ENCODE results near the gene ZNF576.
A peak's percentile ranks its signal among the peaks of the same experiment; 100 is the strongest.
"Not testable (repeated sequence)": the region's sequence is repeated elsewhere in the genome, so short reads cannot be mapped to it uniquely, and the experiment has no call there.

The ZNF576 gene

DNA sequence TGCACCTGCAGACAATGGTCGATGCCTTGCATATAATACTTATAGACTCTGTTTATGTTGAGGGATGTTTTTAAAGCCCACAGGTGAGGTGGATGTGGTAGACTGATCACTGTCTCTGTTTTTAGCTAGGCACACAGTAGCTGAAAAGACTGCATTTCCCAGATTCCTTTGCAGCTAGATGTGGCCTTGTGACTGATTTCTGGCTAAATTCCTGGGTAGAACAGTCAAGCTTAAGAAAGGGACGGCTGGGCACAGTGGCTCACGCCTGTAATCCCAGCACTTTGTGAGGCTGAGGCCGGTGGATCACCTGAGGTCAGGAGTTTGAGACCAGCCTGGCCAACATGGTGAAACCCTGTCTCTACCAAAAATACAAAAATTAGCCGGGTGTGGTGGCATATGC, 3.9 kb downstream of the ZNF576 start:
- not testable (repeated sequence) for DNase-seq

- DNase-seq = no peak
Observed at GRCh38 chr19:43605875-43606568, 9.6 kb downstream of the ZNF576 start.

DNA sequence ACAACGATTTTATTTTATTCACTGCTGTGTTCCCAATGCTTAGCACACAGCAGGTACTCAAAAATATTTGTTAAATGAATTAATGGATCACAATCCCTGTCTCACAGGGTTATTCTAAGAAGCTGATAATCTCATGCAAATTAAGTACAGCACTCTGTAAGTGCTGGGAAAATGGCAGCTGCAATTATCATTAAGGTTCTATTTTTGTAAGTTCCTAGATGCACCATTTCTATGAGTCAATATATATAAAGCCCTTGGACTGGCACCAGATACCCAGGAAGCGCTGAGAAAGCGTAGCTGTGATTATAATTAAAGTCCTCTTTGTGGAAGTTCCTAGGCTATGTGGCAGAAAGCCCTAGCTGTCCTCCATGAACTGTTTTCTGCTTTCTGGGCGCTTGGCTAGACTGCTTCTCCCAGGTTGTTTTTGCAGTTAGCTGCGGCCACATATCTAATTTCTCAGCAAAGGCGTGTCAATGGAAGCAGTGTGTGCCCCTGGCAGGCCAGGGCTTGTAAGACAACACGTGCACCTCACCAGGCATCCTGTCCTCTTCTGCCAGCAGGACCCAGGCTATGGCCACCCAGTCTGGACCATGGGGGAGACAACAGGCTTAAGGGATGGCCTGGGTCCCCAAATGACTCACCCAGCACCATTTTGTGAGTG, 10.3 kb downstream of the ZNF576 start:
- no peak for DNase-seq

GRCh38 chr19:43607238-43608205, 11.1 kb downstream of the ZNF576 start:
- DNase-seq = no peak

- no peak for DNase-seq
Observed at GRCh38 chr19:43609872-43610271, 13.5 kb downstream of the ZNF576 start.

GRCh38 chr19:43610493-43610892, 14.1 kb downstream of the ZNF576 start:
- no peak for DNase-seq

DNA sequence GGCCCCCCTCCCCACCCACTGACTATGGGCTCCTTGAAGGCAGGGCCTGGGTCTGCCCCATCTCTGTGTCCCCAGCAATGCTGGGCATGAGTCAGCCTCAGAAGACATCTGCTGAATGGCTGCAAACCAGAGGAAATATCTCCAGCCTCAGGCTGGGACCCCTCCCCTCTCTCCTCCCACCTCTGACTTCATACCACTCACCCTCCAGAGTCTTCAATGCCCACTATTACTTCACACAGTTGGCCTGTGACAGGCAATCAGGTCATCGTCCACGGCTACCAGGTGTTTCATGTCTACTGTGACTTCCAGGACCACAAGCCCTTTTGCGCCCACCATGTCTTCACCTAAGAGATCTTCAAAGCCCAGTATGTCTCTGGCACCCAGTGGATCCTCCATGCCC, 15.4 kb downstream of the ZNF576 start, which contains the start of gene SRRM5:
Gene SRRM5 (plus strand): TSS at position 301 of the 400 bp plus-strand sequence. CDS start 34 bp downstream, at position 335.
- DNase-seq = no peak

DNA sequence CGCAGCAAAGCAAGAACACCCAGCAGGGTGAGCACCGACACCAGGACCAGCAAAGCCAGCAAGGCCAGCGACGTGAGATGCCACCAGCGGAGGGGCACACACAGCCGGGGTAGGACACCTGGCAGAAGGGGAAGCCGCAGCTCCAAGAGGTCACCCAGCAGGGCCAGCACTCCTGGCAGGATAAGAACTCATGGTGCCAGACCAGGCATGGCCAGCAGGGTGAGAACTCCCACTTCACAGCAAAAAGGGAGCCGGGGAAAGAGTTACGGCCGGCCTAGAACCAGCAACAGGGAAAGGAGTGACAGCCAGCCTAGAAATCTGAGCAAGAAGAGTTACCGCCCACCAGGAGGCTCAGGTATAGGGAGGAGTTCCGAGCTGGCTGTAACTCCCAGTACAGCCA, 16.0 kb downstream of the ZNF576 start:
- no peak for DNase-seq

DNA sequence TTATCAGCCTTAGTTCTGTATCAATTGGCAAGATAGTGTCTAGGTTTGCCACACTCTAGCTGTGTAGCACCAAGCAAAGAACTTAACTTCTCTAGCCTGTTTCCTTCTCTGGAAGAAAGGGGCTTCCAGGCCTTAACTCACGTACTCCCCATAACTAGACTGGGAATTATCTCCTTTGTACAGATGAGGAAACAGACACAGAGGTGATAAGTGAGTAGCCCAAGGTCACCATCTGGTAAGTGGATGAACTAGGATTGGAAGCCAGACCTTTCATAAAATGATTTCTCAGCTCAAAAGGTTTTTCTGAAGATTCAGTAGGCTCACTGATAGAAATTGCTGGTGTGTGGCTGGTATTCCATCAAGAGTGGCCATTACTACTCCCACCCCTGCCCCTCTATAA, 19.9 kb downstream of the ZNF576 start:
- no peak for DNase-seq

DNA sequence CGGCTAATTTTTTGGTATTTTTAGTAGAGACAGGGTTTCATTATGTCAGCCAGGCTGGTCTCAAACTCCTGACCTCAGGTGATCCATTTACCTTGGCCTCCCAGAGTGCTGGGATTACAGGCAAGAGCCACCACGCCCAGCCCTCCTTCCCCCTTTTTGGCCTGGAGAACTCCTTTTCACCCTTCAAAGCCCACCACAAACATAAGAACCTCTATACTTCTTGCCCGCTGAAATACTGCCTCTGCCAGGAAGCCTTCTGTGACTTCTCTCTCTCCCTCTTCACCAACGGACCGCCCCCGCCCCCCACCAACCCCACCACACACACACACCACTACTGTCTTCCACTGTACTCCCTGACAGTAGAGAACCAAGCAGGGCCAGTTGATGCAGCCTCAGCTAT, 20.6 kb downstream of the ZNF576 start:
- DNase-seq = no peak

DNA sequence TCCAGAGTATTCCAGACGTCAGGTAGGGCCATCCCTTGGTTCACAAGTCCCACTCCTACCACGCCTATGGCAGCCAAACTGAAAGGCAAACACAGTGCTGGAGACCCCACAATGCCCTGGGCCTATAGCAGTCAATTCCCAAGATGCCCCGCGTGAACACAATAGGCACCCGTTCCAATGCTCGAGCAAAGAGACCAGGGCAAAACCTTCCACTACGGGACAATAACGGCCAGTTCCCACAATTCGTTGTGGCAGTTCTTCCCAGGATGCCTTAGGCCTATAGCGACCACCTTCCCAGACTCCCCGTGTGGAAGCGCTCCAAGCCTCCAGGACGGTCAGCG, 22.5 kb downstream of the ZNF576 start:
- peak; percentile 88 for DNase-seq

- DNase-seq = peak; percentile 95
Observed at GRCh38 chr19:43619262-43620060, 23.1 kb downstream of the ZNF576 start, which contains the start of gene ZNF428. Gene ZNF428, minus strand, starts transcription at chr19:43619629. Its CDS starts 5,325 bp downstream, at chr19:43614304.

DNA sequence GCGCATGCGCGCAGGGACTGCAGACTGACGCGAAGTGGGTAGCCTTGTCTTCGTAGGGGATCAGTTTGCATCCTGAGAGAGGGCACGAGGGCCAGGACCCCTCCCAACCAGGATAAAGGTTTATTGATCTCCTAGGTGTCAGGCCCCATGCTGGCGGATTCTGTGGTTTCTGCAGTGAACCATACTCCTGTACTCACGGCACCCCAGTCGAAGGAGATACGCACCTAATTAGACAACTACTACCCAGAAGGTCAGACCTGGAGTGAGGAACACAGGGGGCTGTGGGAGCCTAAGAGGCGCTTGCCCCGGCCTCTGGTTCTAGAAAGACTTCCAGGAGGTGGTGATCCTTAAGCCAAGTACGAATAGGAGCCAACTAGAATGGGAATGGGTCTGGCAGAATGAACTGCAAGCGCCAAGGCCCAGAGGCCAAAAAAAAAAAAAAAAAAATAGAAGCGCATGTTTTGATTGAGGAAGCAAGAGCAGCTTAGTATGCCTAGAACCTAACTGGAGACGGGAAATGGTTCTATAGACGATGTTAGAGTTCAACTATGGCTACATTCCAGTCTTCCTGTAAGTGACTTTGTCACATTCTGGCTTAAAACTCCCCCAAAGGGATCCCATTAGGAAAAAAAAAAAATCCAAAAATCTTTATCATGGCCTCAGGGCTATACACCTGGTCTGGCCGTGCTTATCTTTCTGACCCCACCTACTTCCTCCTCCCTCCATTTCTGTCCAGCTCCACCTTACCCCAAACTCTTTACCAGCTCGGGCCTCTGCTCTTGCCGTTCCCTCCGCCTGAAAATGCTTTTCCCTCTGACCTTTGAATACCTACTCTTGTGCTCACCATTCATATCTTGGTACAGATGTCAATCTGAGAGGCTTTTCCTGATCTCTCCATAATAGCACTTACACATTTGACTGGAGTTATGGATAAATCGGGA, 23.9 kb downstream of the ZNF576 start:
- DNase-seq = no peak

DNA sequence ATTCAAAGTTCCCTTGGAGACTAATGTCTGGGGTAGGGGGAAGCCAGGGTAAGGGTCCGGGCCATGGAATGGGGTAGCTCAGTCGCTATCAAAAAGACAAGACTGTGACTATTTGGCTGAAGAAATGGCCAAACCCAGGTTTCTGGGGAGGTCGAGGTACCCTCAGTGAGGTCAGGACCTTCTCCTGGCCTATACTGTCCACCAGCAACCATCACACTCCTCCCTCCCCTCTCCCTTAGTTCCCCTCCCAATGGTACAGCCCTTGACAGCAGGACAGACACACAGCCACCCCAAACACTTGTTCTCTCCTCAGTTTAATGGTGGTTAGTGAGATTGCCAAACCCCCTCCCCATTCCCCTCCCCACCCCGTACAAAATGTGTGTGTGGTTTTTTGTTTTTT, 25.7 kb downstream of the ZNF576 start:
- no peak for DNase-seq

GRCh38 chr19:43622956-43623355, 26.6 kb downstream of the ZNF576 start:
- no peak for DNase-seq

DNA sequence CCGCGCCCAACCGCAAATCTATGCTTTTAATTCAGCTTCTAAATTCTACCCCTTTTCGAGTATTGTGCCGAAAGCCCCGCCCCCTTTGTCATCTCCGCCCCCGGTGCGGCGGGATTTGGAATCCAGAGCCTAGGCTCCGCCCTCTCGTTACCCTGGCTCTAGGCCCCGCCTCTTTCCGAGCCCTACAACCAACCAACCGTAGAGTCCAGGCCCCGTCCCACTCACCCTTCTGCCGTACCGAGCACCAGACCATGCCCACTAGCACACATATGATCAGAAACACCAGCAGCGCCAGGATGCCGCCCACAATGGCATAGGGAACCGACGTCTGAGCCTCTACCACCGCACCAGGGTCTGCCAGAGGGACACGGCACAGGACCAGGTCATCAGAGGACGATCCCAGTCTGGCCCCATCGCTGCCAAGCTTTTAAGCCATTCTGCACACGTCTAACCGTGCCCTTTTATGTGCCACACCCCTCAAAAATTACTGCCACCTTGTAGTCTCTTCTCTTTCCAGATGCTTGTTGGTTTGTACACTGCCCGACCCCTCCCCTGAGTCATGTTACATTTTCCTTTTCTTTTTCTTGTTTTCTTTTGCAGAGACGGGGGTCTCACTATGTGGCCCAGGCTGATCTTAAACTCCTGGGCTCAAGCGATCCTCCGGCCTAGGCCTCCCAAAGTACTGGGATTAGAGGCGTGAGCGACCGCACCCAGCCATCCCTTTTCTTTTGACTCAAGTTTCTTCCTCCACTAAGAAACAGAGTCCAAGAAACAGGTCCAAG, 27.7 kb downstream of the ZNF576 start:
- peak; percentile 48 for DNase-seq

GRCh38 chr19:43624933-43625332, 28.5 kb downstream of the ZNF576 start:
- DNase-seq = peak; percentile 93

DNA sequence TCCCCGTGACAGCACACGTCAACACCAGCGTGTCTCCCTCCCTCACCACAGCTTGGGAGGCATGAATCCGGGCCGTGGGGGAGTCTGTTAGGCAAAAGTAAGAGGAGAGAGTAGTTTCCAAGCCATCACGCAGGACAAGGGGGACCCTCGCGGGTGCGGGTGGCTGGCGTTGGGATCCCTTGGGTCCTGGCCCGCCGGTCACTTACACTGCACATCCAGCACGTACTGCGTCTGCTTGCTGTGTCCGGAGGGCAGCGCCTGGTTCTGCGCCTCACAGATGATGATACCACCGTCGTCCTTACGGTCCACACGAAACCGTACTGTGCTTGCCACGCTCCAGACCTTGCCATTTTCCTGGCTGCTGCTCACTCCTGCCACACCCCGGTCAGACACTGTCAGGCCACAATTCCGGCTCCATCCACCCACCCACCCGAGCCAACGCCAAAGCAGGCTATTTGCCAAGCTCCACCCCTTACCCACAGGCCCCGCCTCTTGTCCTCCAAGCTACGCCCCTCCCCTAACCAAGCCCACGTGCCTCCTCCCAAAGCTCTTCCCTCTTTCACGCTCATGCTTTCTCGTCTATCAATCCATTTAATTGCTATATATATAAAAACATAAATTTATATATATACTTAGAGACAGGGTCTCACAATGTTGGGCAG, 29.7 kb downstream of the ZNF576 start:
- DNase-seq = peak; percentile 78

DNA sequence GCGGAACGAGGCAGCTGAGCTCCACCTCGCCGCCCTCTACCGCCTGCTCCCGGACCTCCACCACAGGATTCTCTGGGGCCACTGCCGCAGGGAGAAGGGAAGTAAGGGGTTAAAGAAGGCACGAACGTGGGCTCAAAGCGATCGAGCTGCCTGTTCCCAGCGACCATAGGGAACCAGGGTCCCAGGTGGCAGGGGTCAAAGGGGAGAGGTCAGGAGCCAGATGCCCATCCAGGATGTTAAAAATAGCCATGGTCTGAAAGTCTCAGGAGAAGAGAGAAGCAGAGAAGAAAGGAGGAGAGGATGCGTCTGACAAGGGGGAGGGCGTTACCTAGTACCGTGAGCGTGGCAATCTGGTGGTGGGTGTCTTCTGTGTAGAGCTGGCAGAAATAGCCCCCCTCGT, 30.4 kb downstream of the ZNF576 start:
- no peak for DNase-seq

Measured in hematopoietic multipotent progenitor cell treated with erythropoietin and hydrocortisone succinate and interleukin-3 and kit ligand, for 4 days (in vitro differentiated cells).